ENCODE measurements around the gene VWCE.

The VWCE gene

DNA sequence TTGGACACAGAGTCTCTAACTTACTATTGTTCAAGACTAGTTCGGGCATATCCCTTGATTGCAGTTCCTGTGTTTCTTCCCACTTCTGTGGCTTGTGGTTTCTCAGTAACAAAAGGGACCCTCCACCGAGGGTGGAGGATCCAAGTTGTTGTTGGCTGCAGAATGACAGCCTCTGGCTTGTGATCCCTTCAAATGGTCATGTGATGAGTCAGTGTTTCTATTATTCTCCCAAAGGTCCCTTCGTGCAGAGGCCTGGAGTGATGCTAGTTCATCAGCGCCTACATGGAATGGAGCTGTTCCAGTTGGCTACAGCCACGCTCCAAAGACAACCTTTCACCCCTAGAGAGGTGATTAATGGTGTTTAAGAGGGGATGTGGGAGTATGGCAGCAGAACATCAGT is 2.6 kb upstream of the VWCE start:
- no peaks in the 10 kb centered on the region for H3K9me3 ChIP-seq (ENCODE audit: control insufficient read depth, low read length)
- peak overlapping the region; percentile 45 for H3K9ac ChIP-seq (ENCODE audit: low read length)
- H3K36me3 ChIP-seq (ENCODE audit: control insufficient read depth, insufficient read depth, low read length, severe bottlenecking), result peaks cover 42% of the 10 kb centered on the region
- H3K4me3 ChIP-seq (ENCODE audit: low read length), result no peak overlapping the region
- DNase-seq (ENCODE audit: low read depth), result peak; percentile 86
- H3K4me1 ChIP-seq (ENCODE audit: control insufficient read depth, insufficient read depth, low read length), result peaks cover 39% of the 10 kb centered on the region
- H3K27me3 ChIP-seq (replicated peaks; ENCODE audit: control insufficient read depth, insufficient read depth, low read length), result no peaks in the 10 kb centered on the region

GRCh38 chr11:61297341-61297740 is 2.2 kb upstream of the VWCE start:
- H3K9ac ChIP-seq (ENCODE audit: low read length), result peak overlapping the region; percentile 45
- H3K9me3 ChIP-seq (ENCODE audit: control insufficient read depth, low read length), result no peaks in the 10 kb centered on the region
- H3K27me3 ChIP-seq (replicated peaks; ENCODE audit: control insufficient read depth, insufficient read depth, low read length), result no peaks in the 10 kb centered on the region
- peaks cover 39% of the 10 kb centered on the region for H3K4me1 ChIP-seq (ENCODE audit: control insufficient read depth, insufficient read depth, low read length)
- peaks cover 38% of the 10 kb centered on the region for H3K36me3 ChIP-seq (ENCODE audit: control insufficient read depth, insufficient read depth, low read length, severe bottlenecking)
- H3K4me3 ChIP-seq (ENCODE audit: low read length), result no peak overlapping the region
- DNase-seq (ENCODE audit: low read depth), result peak; percentile 50

DNA sequence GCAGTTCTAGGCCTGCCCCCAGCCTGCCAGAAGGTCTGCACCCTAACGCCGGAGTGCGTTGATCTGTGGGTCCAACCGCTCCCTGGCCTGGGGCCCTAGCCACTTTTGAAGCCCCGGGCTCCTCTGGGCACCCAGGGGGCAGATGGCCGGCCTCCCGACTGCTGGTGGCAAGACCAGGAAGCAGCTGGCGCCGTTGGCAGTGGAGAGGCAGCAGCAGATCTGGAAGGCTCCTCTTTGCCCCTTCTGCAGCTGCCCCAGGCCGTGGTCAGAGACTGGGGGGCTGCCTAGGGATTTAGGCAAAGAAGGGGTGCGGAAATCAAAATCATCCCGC is 445 bp upstream of the VWCE start:
- H3K4me3 ChIP-seq (ENCODE audit: low read length), result peak overlapping the region; percentile 84
- no peaks in the 10 kb centered on the region for H3K27me3 ChIP-seq (replicated peaks; ENCODE audit: control insufficient read depth, insufficient read depth, low read length)
- peak overlapping the region; percentile 85 for H3K9ac ChIP-seq (ENCODE audit: low read length)
- peaks cover 39% of the 10 kb centered on the region for H3K4me1 ChIP-seq (ENCODE audit: control insufficient read depth, insufficient read depth, low read length)
- H3K9me3 ChIP-seq (ENCODE audit: control insufficient read depth, low read length), result no peaks in the 10 kb centered on the region
- peaks cover 20% of the 10 kb centered on the region for H3K36me3 ChIP-seq (ENCODE audit: control insufficient read depth, insufficient read depth, low read length, severe bottlenecking)
- DNase-seq (ENCODE audit: low read depth), result no peak

- Histone ChIP-seq H3K9ac (ENCODE audit: low read length) (peak overlapping the region; percentile 85), H3K36me3 (ENCODE audit: control insufficient read depth, insufficient read depth, low read length, severe bottlenecking) (peaks cover 5% of the 10 kb centered on the region), H3K9me3 (ENCODE audit: control insufficient read depth, low read length) (no peaks in the 10 kb centered on the region), H3K4me1 (ENCODE audit: control insufficient read depth, insufficient read depth, low read length) (peaks cover 39% of the 10 kb centered on the region), H3K27me3 (replicated peaks; ENCODE audit: control insufficient read depth, insufficient read depth, low read length) (no peaks in the 10 kb centered on the region), H3K4me3 (ENCODE audit: low read length) (peak overlapping the region; percentile 84)
- DNase-seq (ENCODE audit: low read depth), result peak; percentile 84
These were observed 1.0 kb downstream of the VWCE start for GRCh38 chr11:61293867-61294716.

DNA sequence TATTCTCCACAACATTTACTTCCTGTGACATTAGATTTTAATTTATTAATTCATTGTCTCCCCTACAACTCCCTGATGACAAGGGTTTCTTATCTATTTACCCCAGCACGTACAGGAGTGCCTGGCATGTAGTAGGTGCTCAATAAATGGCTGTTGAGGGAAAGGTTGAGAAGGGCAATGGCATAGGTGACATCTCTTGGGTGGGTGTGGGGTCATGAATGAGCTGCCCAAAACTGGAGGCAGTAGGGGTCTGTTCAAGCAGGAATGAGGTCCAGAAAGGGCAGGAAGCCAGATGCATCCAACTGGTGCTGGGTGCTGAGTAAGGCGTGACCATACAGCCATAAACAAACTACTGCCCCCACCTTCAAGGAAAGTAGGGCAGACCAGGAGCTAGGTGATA is 2.8 kb downstream of the VWCE start:
- H3K27me3 ChIP-seq (replicated peaks; ENCODE audit: control insufficient read depth, insufficient read depth, low read length), result no peaks in the 10 kb centered on the region
- no peaks in the 10 kb centered on the region for H3K9me3 ChIP-seq (ENCODE audit: control insufficient read depth, low read length)
- H3K9ac ChIP-seq (ENCODE audit: low read length), result no peak overlapping the region
- DNase-seq (ENCODE audit: low read depth), result no peak
- peaks cover 21% of the 10 kb centered on the region for H3K4me1 ChIP-seq (ENCODE audit: control insufficient read depth, insufficient read depth, low read length)
- no peak overlapping the region for H3K4me3 ChIP-seq (ENCODE audit: low read length)
- no peaks in the 10 kb centered on the region for H3K36me3 ChIP-seq (ENCODE audit: control insufficient read depth, insufficient read depth, low read length, severe bottlenecking)

- peaks cover 2% of the 10 kb centered on the region for H3K36me3 ChIP-seq (ENCODE audit: control insufficient read depth, insufficient read depth, low read length, severe bottlenecking)
- H3K4me3 ChIP-seq (ENCODE audit: low read length), result no peak overlapping the region
- no peak overlapping the region for H3K9ac ChIP-seq (ENCODE audit: low read length)
- no peak for DNase-seq (ENCODE audit: low read depth)
- peaks cover 17% of the 10 kb centered on the region for H3K4me1 ChIP-seq (ENCODE audit: control insufficient read depth, insufficient read depth, low read length)
- H3K9me3 ChIP-seq (ENCODE audit: control insufficient read depth, low read length), result no peaks in the 10 kb centered on the region
- no peaks in the 10 kb centered on the region for H3K27me3 ChIP-seq (replicated peaks; ENCODE audit: control insufficient read depth, insufficient read depth, low read length)
These were observed 4.0 kb downstream of the VWCE start for GRCh38 chr11:61290905-61291690.

GRCh38 chr11:61287338-61287977 is 7.7 kb downstream of the VWCE start:
- no peak for DNase-seq (ENCODE audit: low read depth)
- H3K9me3 ChIP-seq (ENCODE audit: control insufficient read depth, low read length), result no peaks in the 10 kb centered on the region

GRCh38 chr11:61283613-61284012 is 11.5 kb downstream of the VWCE start:
- no peak overlapping the region for H3K9ac ChIP-seq (ENCODE audit: low read length)
- no peak for DNase-seq (ENCODE audit: low read depth)
- no peaks in the 10 kb centered on the region for H3K27me3 ChIP-seq (replicated peaks; ENCODE audit: control insufficient read depth, insufficient read depth, low read length)
- peaks cover 15% of the 10 kb centered on the region for H3K36me3 ChIP-seq (ENCODE audit: control insufficient read depth, insufficient read depth, low read length, severe bottlenecking)
- H3K4me1 ChIP-seq (ENCODE audit: control insufficient read depth, insufficient read depth, low read length), result no peaks in the 10 kb centered on the region
- H3K9me3 ChIP-seq (ENCODE audit: control insufficient read depth, low read length), result no peaks in the 10 kb centered on the region
- H3K4me3 ChIP-seq (ENCODE audit: low read length), result no peak overlapping the region

More at GRCh38 chr11:61287338-61287977, 7.7 kb downstream of the VWCE start:
- Histone ChIP-seq H3K9ac (ENCODE audit: low read length) (no peak overlapping the region), H3K4me3 (ENCODE audit: low read length) (no peak overlapping the region), H3K27me3 (replicated peaks; ENCODE audit: control insufficient read depth, insufficient read depth, low read length) (no peaks in the 10 kb centered on the region), H3K36me3 (ENCODE audit: control insufficient read depth, insufficient read depth, low read length, severe bottlenecking) (peaks cover 6% of the 10 kb centered on the region), H3K4me1 (ENCODE audit: control insufficient read depth, insufficient read depth, low read length) (no peaks in the 10 kb centered on the region)

DNA sequence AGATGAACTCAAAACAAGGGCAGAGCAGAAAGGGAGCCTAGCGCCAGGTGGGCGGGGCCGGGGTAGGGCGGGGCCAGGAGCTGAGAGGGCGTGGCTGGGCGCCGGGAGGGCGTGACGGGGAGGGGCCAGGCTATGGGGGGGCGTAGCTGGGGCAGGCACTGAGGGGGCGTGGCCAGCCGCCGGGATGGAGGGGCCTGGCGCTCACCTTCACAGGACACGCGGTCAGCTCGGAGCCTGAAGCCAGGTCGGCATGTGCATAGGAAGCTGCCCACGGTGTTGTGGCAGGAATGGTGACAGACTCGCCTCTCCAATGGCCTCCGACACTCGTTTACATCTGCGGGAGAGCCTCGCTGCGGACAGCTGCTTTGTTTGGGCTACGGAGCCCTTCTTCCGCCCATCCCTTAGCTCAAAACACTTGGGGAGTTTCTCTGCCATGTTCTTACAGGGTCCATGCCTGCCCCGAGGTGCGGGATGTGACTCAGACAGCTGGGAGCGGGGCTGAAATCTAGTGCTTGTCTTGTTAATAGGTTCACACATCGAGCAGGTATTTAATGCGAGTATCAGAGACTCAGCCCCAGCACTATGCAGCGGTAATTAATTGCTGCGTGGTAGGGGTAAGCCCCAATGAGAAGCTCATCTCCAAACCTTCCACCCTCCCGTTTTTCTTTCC is 13.4 kb downstream of the VWCE start:
- no peaks in the 10 kb centered on the region for H3K4me1 ChIP-seq (ENCODE audit: control insufficient read depth, insufficient read depth, low read length)

GRCh38 chr11:61280883-61281580 is 14.1 kb downstream of the VWCE start:
- peaks cover 20% of the 10 kb centered on the region for H3K36me3 ChIP-seq (ENCODE audit: control insufficient read depth, insufficient read depth, low read length, severe bottlenecking)
- H3K9ac ChIP-seq (ENCODE audit: low read length), result no peak overlapping the region
- H3K4me3 ChIP-seq (ENCODE audit: low read length), result no peak overlapping the region
- H3K9me3 ChIP-seq (ENCODE audit: control insufficient read depth, low read length), result no peaks in the 10 kb centered on the region
- no peaks in the 10 kb centered on the region for H3K27me3 ChIP-seq (replicated peaks; ENCODE audit: control insufficient read depth, insufficient read depth, low read length)
- DNase-seq (ENCODE audit: low read depth), result no peak
- no peaks in the 10 kb centered on the region for H3K4me1 ChIP-seq (ENCODE audit: control insufficient read depth, insufficient read depth, low read length)

More for the DNA sequence above, 13.4 kb downstream of the VWCE start:
- no peak overlapping the region for H3K9ac ChIP-seq (ENCODE audit: low read length)
- no peaks in the 10 kb centered on the region for H3K27me3 ChIP-seq (replicated peaks; ENCODE audit: control insufficient read depth, insufficient read depth, low read length)
- peaks cover 23% of the 10 kb centered on the region for H3K36me3 ChIP-seq (ENCODE audit: control insufficient read depth, insufficient read depth, low read length, severe bottlenecking)
- peak; percentile 59 for DNase-seq (ENCODE audit: low read depth)
- no peak overlapping the region for H3K4me3 ChIP-seq (ENCODE audit: low read length)
- H3K9me3 ChIP-seq (ENCODE audit: control insufficient read depth, low read length), result no peaks in the 10 kb centered on the region

All from adipocyte (in vitro differentiated cells).